ENCODE results near the gene MEG3.

GRCh38 chr14:100884456-100884855 is 58.5 kb downstream of the MEG3 start:
- TF ChIP-seq POLR2A (IDR thresholded peaks at IDR 0.05; ENCODE audit: low read length), result no peak
- TF ChIP-seq GATA1 (IDR thresholded peaks at IDR 0.05; ENCODE audit: low read depth, low read length), result no peak
